HUES6 (cell line): Measurements from ENCODE around the gene OR10A3.
"Not testable (repeated sequence)": the region's sequence is repeated elsewhere in the genome, so short reads cannot be mapped to it uniquely, and the experiment has no call there.

Source experiments
- H3K27ac ChIP-seq: 2 replicates; pipeline ENCODE4 v1.7.0; 2013; ENCODE audit warnings: low read depth, mild to moderate bottlenecking, low read length, inconsistent platforms
- H3K27me3 ChIP-seq: 2 replicates; pipeline ENCODE4 v1.6.1; 2013; ENCODE audit warnings: low read length; ENCODE audit not compliant: control insufficient read depth, insufficient read depth
- H3K36me3 ChIP-seq: 2 replicates; pipeline ENCODE4 v1.6.1; 2013; ENCODE audit warnings: low read length; ENCODE audit not compliant: control insufficient read depth, insufficient read depth
- H3K4me1 ChIP-seq: 2 replicates; pipeline ENCODE4 v1.6.1; 2013; ENCODE audit warnings: low read length; ENCODE audit not compliant: control insufficient read depth, insufficient read depth
- H3K4me3 ChIP-seq: 2 replicates; pipeline ENCODE4 v1.5.1; 2013; ENCODE audit warnings: low read depth, low read length
- H3K9ac ChIP-seq: one replicate; pipeline ENCODE4 v1.6.1; 2013; ENCODE audit warnings: mild to moderate bottlenecking, low read length
- H3K9me3 ChIP-seq: 2 replicates; pipeline ENCODE4 v1.6.1; 2013; ENCODE audit warnings: low read depth, low read length; ENCODE audit not compliant: control insufficient read depth, insufficient read depth

The OR10A3 gene

DNA sequence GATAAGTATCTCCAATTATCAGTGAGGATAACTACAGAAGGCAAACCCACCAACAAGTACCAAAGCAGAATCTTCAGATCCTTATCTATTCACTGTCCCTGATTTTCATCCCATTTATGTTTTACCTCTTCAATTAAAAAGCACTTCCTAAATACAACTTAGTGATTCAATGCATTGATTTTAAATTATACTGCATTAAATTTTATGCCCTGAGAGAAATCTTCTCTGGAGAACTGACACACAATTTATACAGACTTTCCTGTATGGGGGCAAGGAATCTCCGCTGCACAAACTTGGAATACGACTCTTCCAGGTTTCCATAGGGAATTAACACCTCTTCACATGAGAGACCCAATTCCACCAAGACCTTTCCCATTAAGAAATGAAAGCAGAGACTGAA lies at the start of gene OR10A3:
Gene OR10A3, minus strand, starts transcription at position 101 of the 400 bp plus-strand sequence. CDS start 2,188 bp downstream, outside the sequence.
- no peak within 1 kb of the TSS for H3K9ac ChIP-seq

GRCh38 chr11:7987560-7987883 lies 46.0 kb upstream of the OR10A3 start:
- Histone ChIP-seq H3K9ac (peak overlapping the region; percentile 90), H3K36me3 (peaks cover 37% of the 10 kb centered on the region), H3K4me3 (peak overlapping the region; percentile 98), H3K27ac (peak overlapping the region; percentile 60; the same call in 1 of the 2 replicates)
- not testable (repeated sequence) for H3K27me3 ChIP-seq, H3K4me1 ChIP-seq, H3K9me3 ChIP-seq

More for the DNA sequence above, at the start of gene OR10A3:
- no peak within 1 kb of the TSS for H3K27ac ChIP-seq
- H3K27me3 ChIP-seq: no peaks in the 10 kb centered on the region
- no peak within 1 kb of the TSS for H3K4me3 ChIP-seq
- peaks cover 18% of the 10 kb centered on the region for H3K9me3 ChIP-seq
- no peaks in the 10 kb centered on the region for H3K36me3 ChIP-seq
- H3K4me1 ChIP-seq: peaks cover 3% of the 10 kb centered on the region; the same call in 1 of the 2 replicates

DNA sequence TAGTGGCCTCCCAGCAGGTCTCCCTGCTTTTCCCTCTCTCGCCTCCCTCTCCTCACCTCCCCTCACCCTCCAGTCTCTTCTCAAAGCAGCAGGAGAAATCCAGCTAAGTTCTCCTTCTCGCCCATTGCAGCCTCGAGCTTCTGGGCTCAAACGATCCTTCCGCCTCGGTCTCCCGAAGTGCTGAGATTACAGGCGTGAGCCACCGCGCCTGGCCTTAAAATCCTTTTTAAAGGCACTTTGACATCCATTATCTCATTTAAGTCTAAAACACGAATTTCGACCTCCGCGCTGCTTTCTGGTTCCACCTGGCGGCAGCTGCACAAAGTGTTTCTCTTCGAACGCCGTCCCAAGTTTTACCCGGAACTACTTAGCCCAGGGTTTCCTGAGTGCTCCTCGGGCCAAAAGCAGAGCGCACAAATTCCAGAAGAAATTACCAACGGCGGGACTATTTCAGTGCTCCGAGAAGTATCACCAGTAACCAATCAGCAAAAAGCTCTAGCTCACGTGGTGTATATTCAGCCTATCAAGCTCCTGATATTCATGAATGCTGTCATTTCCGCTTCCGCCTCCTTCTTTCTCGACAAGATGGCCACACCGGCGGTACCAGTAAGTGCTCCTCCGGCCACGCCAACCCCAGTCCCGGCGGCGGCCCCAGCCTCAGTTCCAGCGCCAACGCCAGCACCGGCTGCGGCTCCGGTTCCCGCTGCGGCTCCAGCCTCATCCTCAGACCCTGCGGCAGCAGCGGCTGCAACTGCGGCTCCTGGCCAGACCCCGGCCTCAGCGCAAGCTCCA lies 45.5 kb upstream of the OR10A3 start, which contains the start of gene EIF3F:
Gene EIF3F, plus strand, starts transcription at position 570 of the 792 bp plus-strand sequence. Its CDS starts 16 bp downstream, at position 586.
- Histone ChIP-seq H3K36me3 (peaks cover 32% of the 10 kb centered on the region), H3K9me3 (no peaks in the 10 kb centered on the region), H3K27me3 (no peaks in the 10 kb centered on the region), H3K27ac (peak within 1 kb of the TSS; percentile 60; the same call in 1 of the 2 replicates), H3K4me1 (peaks cover 8% of the 10 kb centered on the region; the same call in 1 of the 2 replicates), H3K4me3 (peak within 1 kb of the TSS; percentile 98), H3K9ac (peak within 1 kb of the TSS; percentile 90)

- Histone ChIP-seq H3K27ac (no peak overlapping the region), H3K27me3 (no peaks in the 10 kb centered on the region), H3K9ac (no peak overlapping the region), H3K4me3 (no peak overlapping the region), H3K9me3 (no peaks in the 10 kb centered on the region), H3K4me1 (peaks cover 8% of the 10 kb centered on the region; the same call in 1 of the 2 replicates), H3K36me3 (peaks cover 7% of the 10 kb centered on the region)
These were observed 42.5 kb upstream of the OR10A3 start for GRCh38 chr11:7983832-7984590.

DNA sequence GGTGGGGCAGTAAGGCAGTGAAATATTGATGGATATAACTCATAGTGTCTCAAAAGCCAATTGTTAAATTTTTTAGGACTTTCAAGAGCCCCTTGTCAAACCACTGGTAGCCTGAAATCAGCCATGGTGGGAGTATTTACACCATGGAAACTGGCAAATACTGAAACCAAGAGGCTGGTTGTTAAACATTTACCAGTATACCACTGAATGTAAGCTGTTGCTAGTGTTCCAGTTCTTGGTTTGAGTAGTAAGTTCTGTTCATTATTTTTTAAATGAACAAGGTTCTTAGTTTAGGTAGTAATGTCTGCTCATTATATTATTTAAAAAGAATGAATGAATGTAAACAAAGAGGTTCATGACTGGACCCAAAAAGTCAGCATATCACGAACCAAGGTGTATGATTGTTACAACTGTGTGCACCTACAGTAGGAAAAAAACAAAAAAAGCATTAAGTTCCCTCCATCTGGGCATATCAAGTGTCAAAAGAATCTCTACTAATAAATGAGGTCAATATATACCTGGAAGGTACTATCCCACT lies 41.1 kb upstream of the OR10A3 start:
- Histone ChIP-seq H3K4me3 (no peak overlapping the region), H3K9me3 (no peaks in the 10 kb centered on the region), H3K9ac (no peak overlapping the region), H3K27ac (no peak overlapping the region), H3K36me3 (no peaks in the 10 kb centered on the region), H3K27me3 (no peaks in the 10 kb centered on the region), H3K4me1 (peaks cover 8% of the 10 kb centered on the region; the same call in 1 of the 2 replicates)

GRCh38 chr11:7981619-7982157 lies 40.2 kb upstream of the OR10A3 start:
- no peaks in the 10 kb centered on the region for H3K27me3 ChIP-seq
- H3K4me3 ChIP-seq: no peak overlapping the region
- no peaks in the 10 kb centered on the region for H3K9me3 ChIP-seq
- H3K36me3 ChIP-seq: no peaks in the 10 kb centered on the region
- H3K27ac ChIP-seq: no peak overlapping the region
- no peak overlapping the region for H3K9ac ChIP-seq
- peaks cover 13% of the 10 kb centered on the region for H3K4me1 ChIP-seq

DNA sequence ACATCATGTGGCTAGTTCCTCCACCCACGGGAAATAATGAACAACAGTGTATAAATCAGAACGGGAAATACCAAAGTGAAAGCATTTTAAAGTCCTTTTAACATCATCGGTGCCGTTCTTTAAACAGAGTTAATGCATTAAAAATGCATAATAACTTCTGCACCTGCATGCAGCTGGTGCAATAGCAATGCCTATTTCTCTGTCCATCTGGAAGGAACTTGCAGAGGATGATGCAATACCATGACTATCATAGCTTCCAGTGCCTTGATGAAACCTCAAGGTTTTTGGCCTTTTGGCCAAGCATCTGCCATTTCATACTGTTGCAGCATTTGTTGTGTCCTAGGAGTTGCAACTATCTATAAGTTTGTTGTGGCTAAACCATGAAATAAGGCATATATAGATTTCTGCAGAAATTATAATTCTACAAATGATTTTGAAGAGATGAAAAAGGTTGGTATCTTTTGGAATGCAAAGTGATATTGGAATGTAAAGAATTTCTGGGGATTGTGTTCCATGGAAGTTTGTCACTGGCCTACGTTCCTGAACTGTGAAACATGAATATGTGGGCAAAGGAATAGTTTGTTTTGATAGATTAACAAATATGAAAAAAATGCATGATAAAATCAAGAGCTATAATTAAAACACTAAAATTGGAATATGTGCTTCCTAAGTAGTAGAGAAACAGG lies 35.9 kb upstream of the OR10A3 start:
- peaks cover 4% of the 10 kb centered on the region; the same call in 1 of the 2 replicates for H3K4me1 ChIP-seq
- H3K36me3 ChIP-seq: no peaks in the 10 kb centered on the region
- no peaks in the 10 kb centered on the region for H3K9me3 ChIP-seq
- H3K27me3 ChIP-seq: no peaks in the 10 kb centered on the region
- no peak overlapping the region for H3K27ac ChIP-seq
- H3K4me3 ChIP-seq: no peak overlapping the region
- H3K9ac ChIP-seq: no peak overlapping the region

- Histone ChIP-seq H3K36me3 (no peaks in the 10 kb centered on the region), H3K27me3 (no peaks in the 10 kb centered on the region), H3K9me3 (no peaks in the 10 kb centered on the region), H3K4me3 (no peak overlapping the region), H3K4me1 (peaks cover 15% of the 10 kb centered on the region), H3K9ac (no peak overlapping the region), H3K27ac (no peak overlapping the region)
These were observed 33.2 kb upstream of the OR10A3 start for GRCh38 chr11:7974668-7975067.

DNA sequence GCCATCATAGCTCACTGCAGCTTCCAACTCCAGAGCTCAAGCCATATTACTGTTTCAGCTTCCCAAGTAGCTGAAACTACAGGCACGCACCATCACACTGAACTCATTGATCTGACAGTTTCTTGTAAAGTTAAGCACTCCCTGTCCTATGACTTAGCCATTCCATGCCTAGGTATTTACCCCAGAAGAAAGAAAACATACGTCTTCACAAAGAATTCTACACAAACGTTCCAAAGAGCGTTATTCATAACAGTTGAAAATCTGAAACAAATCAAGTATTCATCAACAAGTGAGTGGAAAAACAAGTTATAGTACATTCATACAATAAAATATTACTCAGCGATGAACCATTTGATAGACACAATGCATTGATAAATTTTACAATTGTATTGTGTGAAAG lies 31.5 kb upstream of the OR10A3 start:
- H3K27ac ChIP-seq: no peak overlapping the region
- no peak overlapping the region for H3K4me3 ChIP-seq
- no peaks in the 10 kb centered on the region for H3K9me3 ChIP-seq
- H3K4me1 ChIP-seq: peaks cover 30% of the 10 kb centered on the region
- H3K36me3 ChIP-seq: no peaks in the 10 kb centered on the region
- no peaks in the 10 kb centered on the region for H3K27me3 ChIP-seq
- H3K9ac ChIP-seq: no peak overlapping the region

DNA sequence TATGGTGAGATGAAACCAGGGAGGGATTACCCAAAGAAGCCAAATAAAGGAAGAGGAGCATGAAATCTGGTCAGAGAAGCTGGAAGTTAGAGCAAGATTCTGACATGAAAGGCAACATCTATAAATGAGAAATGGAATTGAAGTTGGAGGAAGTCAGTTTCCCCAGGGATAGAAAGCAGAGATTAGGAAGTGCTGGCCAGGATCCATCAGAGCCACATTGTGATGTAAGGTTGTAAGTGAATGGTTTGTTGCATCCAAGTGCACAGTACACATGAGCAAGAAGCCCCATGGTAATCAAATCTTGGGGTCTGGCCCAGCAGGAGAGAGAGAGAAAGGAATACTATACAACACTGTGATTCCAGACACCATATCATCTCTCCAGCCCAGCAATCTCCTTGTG lies 30.3 kb upstream of the OR10A3 start:
- no peaks in the 10 kb centered on the region for H3K27me3 ChIP-seq
- no peak overlapping the region for H3K27ac ChIP-seq
- no peaks in the 10 kb centered on the region for H3K36me3 ChIP-seq
- no peak overlapping the region for H3K4me3 ChIP-seq
- peaks cover 34% of the 10 kb centered on the region for H3K4me1 ChIP-seq
- H3K9me3 ChIP-seq: no peaks in the 10 kb centered on the region
- H3K9ac ChIP-seq: no peak overlapping the region
